Measurements from ENCODE around the gene PAK1.
"Not testable (repeated sequence)": the region's sequence is repeated elsewhere in the genome, so short reads cannot be mapped to it uniquely, and the experiment has no call there.

PAK1 gene

GRCh38 chr11:77312107-77312506, 161.8 kb downstream of the PAK1 start:
- DNase-seq (ENCODE audit: low read depth in 1 of 2, low spot score in 1 of 2), result no peak

- DNase-seq (ENCODE audit: low read depth in 1 of 2, low spot score in 1 of 2), result no peak
Measured at GRCh38 chr11:77311701-77312100, 162.2 kb downstream of the PAK1 start.

- DNase-seq (ENCODE audit: low read depth in 1 of 2, low spot score in 1 of 2), result no peak
Measured at GRCh38 chr11:77310721-77311120, 163.2 kb downstream of the PAK1 start.

DNA sequence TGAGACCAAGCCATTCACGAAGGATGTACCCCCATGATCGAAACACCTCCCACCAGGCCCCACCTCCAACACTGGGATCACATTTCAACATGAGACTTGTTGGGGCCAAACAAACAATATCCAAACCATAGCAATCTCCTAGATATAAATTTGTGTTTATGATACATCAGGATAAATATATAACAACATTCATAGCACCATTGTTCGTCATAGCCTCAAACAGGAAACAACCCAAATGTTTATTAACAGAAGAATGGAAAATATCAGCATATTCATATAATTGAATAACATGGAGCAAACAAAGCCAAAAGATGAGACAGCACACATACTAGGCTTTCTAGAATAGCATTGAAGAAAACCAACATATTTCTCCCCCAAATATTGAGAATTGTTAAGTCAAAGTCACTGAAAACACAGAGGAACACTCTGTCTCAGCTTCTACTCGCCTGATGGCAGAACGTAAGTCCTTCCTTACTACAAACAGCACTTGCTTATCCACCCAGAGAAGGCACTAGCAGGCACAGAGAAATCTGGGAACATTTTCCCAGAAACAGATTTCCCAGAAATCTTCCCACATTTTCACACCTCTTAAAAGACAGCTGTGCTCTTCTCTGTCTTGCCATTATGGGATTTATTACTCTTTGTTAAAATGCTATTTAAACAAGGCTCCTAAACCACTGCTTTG, 164.4 kb downstream of the PAK1 start:
- DNase-seq (ENCODE audit: low read depth in 1 of 2, low spot score in 1 of 2), result no peak

GRCh38 chr11:77308838-77309237, 165.1 kb downstream of the PAK1 start:
- DNase-seq (ENCODE audit: low read depth in 1 of 2, low spot score in 1 of 2), result no peak

- no peak for DNase-seq (ENCODE audit: low read depth in 1 of 2, low spot score in 1 of 2)
Measured at GRCh38 chr11:77303328-77303727, 170.6 kb downstream of the PAK1 start.

DNA sequence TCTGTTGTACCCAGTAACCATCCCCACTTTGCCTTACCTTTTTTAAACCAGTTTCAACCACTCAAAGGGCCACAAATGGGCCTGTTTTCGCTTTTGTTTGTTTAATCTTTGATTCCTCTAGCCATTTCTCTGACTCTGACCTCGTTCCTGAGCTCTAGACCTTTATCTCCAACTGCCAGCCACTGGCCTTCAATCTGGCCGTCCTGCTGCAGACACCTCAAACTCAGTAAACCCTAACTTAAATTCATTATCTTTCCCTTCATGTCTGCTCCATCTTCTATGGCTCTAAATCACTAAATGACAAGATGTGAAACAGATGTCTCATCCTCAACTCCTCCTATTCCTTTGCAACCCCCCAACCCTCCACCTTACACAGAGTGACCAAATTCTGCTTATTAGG, 171.1 kb downstream of the PAK1 start:
- DNase-seq (ENCODE audit: low read depth in 1 of 2, low spot score in 1 of 2), result no peak

- DNase-seq (ENCODE audit: low read depth in 1 of 2, low spot score in 1 of 2), result no peak
Measured at GRCh38 chr11:77301510-77301909, 172.4 kb downstream of the PAK1 start, which contains the start of gene GDPD4. Gene GDPD4 (minus strand): TSS chr11:77301686. CDS start chr11:77285137, 16,549 bp downstream.

GRCh38 chr11:77300695-77301094, 173.2 kb downstream of the PAK1 start:
- no peak for DNase-seq (ENCODE audit: low read depth in 1 of 2, low spot score in 1 of 2)

- DNase-seq (ENCODE audit: low read depth in 1 of 2, low spot score in 1 of 2), result not testable (repeated sequence)
Measured at GRCh38 chr11:77300028-77300427, 173.9 kb downstream of the PAK1 start.

GRCh38 chr11:77299528-77299993, 174.3 kb downstream of the PAK1 start:
- no peak for DNase-seq (ENCODE audit: low read depth in 1 of 2, low spot score in 1 of 2)

- DNase-seq (ENCODE audit: low read depth in 1 of 2, low spot score in 1 of 2), result no peak
Measured at GRCh38 chr11:77294040-77294439, 179.9 kb downstream of the PAK1 start.

- no peak for DNase-seq (ENCODE audit: low read depth in 1 of 2, low spot score in 1 of 2)
Measured at GRCh38 chr11:77289737-77290136, 184.2 kb downstream of the PAK1 start.

- no peak for DNase-seq (ENCODE audit: low read depth in 1 of 2, low spot score in 1 of 2)
Measured at GRCh38 chr11:77287615-77288273, 186.2 kb downstream of the PAK1 start.

DNA sequence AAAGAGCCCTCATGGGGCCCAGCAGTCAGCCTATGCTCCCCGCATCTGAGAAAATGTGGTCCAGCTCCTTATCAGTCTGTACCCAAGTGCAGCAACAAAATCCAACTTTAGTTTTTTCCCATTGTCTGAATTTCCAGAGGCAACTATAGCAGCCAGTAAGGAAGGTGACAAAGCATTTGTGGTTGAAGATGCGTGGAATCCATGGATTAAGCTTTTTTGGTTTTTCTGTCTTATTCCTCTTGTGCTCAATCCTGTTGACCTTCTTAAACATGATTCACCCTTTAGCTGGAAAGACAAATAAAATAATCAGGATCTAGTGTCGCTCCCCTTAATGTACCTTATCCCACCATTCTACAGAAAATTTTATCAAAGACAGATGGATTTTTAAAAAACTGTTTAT, 186.8 kb downstream of the PAK1 start:
- no peak for DNase-seq (ENCODE audit: low read depth in 1 of 2, low spot score in 1 of 2)

GRCh38 chr11:77284476-77285468, 189.1 kb downstream of the PAK1 start:
- DNase-seq (ENCODE audit: low read depth in 1 of 2, low spot score in 1 of 2), result no peak

- DNase-seq (ENCODE audit: low read depth in 1 of 2, low spot score in 1 of 2), result no peak
Measured at GRCh38 chr11:77283101-77283500, 190.8 kb downstream of the PAK1 start.

DNA sequence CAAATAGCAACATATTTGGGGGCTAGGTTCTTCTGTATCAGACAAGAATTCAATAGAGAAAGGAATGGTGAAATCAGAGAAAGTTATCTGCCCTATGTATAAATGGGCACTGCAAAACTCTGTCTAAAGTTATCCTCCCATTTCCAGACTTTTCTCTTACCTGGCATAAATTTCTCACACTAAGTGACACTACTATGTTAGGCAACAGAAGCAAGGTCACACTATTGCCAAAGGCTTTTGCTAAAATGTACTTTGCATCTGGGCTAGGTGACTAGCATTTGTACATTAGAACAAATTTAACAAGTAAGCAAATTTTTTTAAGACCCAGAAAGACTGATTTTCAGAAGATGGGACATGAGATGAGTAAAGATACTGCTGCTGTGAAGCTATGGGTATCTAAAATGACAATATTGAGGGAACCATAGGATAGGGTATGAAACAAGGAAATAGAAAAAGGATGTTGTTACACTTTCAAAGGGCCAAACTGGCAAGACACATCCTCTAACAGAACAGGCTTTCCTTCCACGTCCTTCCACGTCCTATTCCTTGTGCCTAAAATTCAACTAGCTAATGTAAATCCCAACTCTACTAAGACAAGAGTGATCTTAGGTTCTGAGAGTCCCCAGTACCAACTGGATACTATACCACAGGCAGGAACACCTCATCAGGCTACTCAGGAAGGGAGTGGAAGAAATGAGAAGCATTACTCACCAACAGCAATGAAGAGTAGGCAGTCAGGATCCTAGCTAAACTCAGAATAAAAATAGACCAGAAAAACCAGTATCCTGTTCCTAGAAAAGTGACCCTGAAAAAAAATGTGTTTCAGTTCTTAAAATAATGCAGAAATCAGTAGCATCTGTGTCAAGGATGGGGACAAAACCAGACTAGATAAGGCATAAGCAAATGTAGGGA, 195.0 kb downstream of the PAK1 start:
- no peak for DNase-seq (ENCODE audit: low read depth in 1 of 2, low spot score in 1 of 2)

DNA sequence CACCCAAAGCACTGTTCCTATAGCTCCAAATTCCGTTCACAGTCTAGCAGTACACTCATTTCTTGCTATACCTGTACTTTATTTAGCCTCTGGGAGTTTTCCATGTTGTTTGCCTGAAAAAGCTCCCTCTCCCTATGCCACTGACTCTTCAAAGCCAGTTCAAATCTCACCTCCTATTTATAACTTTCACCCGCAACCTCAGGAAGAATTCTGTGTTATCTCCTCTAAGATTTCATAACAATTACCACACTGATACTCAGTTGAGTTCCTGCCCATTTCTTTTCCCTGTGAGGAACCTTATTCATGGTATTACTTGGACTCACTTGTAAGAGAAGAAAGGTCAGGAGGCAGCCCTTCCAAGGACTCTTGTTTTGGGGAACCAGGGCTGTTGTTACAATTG, 197.6 kb downstream of the PAK1 start:
- no peak for DNase-seq (ENCODE audit: low read depth in 1 of 2, low spot score in 1 of 2)

Data from stimulated activated CD4-positive, alpha-beta T cell treated with anti-CD3 and anti-CD28 coated beads, Interleukin-15, amount 100 ng/mL, for 1 hour (primary cell).